Smooth muscle cell (in vitro differentiated cells): ENCODE measurements around the gene QPCT. TPM values are rescaled to one million over a fixed set of nuclear protein-coding genes. Genes with fewer than 3 reads are reported as not detected.

Experiments used
- DNase-seq: peaks from one replicate; lab custom pipeline; 2025; ENCODE audit not compliant: unreplicated experiment; lab: John Stamatoyannopoulos, UW
- H2AFZ ChIP-seq: fragments of 200-600 bp; sonication (generic); 2 replicates; pipeline ENCODE4 v1.6.0; 2016; ENCODE audit warnings: antibody characterized with exemption, low read depth, mild to moderate bottlenecking
- H3F3A ChIP-seq: fragments of 200-600 bp; sonication (generic); 2 replicates; pipeline ENCODE4 v1.6.0; 2017; ENCODE audit warnings: antibody characterized with exemption, low read depth
- H3K27ac ChIP-seq: fragments of 200-600 bp; sonication (generic); 2 replicates; pipeline ENCODE4 v1.5.1; 2016; ENCODE audit warnings: low read depth, mild to moderate bottlenecking
- H3K27me3 ChIP-seq: fragments of 200-600 bp; sonication (generic); 2 replicates; pipeline ENCODE4 v1.6.1; 2016; ENCODE audit warnings: low read depth, mild to moderate bottlenecking
- H3K36me3 ChIP-seq: fragments of 200-600 bp; sonication (generic); 2 replicates; pipeline ENCODE4 v1.5.1; 2016; ENCODE audit warnings: low read depth
- H3K4me1 ChIP-seq: fragments of 200-600 bp; sonication (generic); 2 replicates; pipeline ENCODE4 v1.5.1; 2016; ENCODE audit warnings: low read depth
- H3K4me2 ChIP-seq: fragments of 200-600 bp; sonication (generic); 2 replicates; pipeline ENCODE4 v1.6.0; 2016; ENCODE audit warnings: mild to moderate bottlenecking
- H3K4me3 ChIP-seq: fragments of 200-600 bp; sonication (generic); 2 replicates; pipeline ENCODE4 v1.5.1; 2016; ENCODE audit warnings: mild to moderate bottlenecking
- H3K79me2 ChIP-seq: fragments of 200-600 bp; sonication (generic); 2 replicates; pipeline ENCODE4 v1.6.0; 2016; ENCODE audit warnings: low read depth, mild to moderate bottlenecking
- H3K9ac ChIP-seq: fragments of 200-600 bp; sonication (generic); 2 replicates; pipeline ENCODE4 v1.6.0; 2016; ENCODE audit warnings: low read depth
- H3K9me3 ChIP-seq: fragments of 200-600 bp; sonication (generic); replicated peaks from 2 replicates; pipeline ENCODE4 v1.5.1; 2016; ENCODE audit warnings: low read depth
- H4K20me1 ChIP-seq: fragments of 200-600 bp; sonication (generic); 2 replicates; pipeline ENCODE4 v1.6.0; 2016; ENCODE audit warnings: low read depth
- CTCF ChIP-seq: fragments of 200-600 bp; sonication (generic); IDR thresholded peaks from 2 replicates; pipeline ENCODE4 v1.5.1; 2017; ENCODE audit warnings: borderline replicate concordance, mild to moderate bottlenecking, antibody characterized with exemption; ENCODE audit not compliant: insufficient read depth, poor library complexity, severe bottlenecking
- WGBS: methylation state at CpG from one replicate; pipeline ENCODE4 v1.1.7; 2016; ENCODE audit warnings: low lambda C conversion rate; 5-methylcytosine and 5-hydroxymethylcytosine counted together
- polyA plus RNA-seq: library from polyadenylated mRNA; unstranded; fragments of >200 nt; fragmentation: Nextera tagmentation; extraction: Ambion mirVana; gene quantifications from 2 replicates; pipeline ENCODE4 v1.2.1, GENCODE V29; 2016
- total RNA-seq: library from RNA; depleted of rRNA; stranded (reverse); fragments of >200 nt; gene quantifications from 2 replicates; pipeline ENCODE4 v1.2.3, GENCODE V29; 2014

The QPCT gene
- total and polyA plus RNA-seq, 2 experiments from 2014 or later: 0.58 to 2.0 TPM

DNA sequence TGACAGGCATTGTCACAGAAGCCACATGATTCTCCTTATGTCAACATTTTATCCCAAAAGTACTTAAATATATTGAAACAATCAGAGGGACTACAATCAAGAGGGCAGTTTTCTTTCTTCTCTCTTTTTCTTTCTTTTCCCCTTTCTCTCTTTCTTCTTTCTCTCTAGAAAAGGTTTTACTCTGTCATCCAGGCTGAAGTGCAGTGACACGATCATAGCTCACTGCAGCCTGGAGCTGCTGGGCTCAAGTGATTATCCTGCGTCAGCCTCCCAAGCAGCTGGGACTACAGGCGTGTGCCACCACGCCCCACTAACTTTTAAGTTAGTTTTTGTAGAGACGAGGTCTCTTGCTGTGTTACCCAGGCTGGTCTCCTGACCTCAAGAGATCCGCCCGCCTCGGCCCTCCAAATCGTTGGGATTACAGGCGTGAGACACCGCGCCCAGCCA is 18.8 kb upstream of the QPCT start:
- no peak for DNase-seq
- Histone ChIP-seq H3K4me2 (peak overlapping the region; percentile 95), H4K20me1 (peaks cover 32% of the 10 kb centered on the region), H3K27ac (peak overlapping the region; percentile 81), H3K4me1 (peaks cover 18% of the 10 kb centered on the region), H3K36me3 (no peaks in the 10 kb centered on the region), H3K9ac (peak overlapping the region; percentile 74), H3K27me3 (no peaks in the 10 kb centered on the region), H3K9me3 (no peaks in the 10 kb centered on the region), H3F3A (peaks cover 8% of the 10 kb centered on the region), H2AFZ (peak overlapping the region; percentile 98), H3K79me2 (peaks cover 37% of the 10 kb centered on the region), H3K4me3 (peak overlapping the region; percentile 68)
- 87% methylated on average over 12 of the region's 12 CpGs for WGBS
- no peak for TF ChIP-seq CTCF

DNA sequence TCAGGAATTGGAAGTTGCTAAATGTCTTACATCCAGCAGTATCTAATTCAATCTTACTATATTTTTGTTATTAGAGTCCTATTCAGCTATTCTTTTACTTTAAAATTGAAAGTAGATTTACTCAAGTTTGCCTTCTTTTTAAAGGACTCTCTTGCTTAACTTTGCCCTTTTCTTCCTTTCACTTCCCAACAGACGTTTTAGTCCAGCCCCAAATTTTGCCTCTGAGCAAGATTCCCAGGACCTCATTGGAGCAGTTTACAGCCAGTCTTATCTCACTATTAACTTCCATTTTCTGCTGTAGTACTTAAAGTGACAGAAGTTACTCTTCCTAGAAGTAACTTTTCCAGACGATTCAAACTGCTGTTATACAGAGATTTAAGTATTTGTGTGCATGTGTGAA is 18.1 kb upstream of the QPCT start:
- no peaks in the 10 kb centered on the region for H3K36me3 ChIP-seq
- H3K9ac ChIP-seq: no peak overlapping the region
- TF ChIP-seq CTCF: no peak
- no peaks in the 10 kb centered on the region for H3K27me3 ChIP-seq
- peaks cover 18% of the 10 kb centered on the region for H3K4me1 ChIP-seq
- peaks cover 26% of the 10 kb centered on the region for H4K20me1 ChIP-seq
- peak overlapping the region; percentile 95 for H3K4me2 ChIP-seq
- DNase-seq: no peak
- H3K9me3 ChIP-seq: no peaks in the 10 kb centered on the region
- WGBS: 7% methylated on average over 2 of the region's 2 CpGs
- H3K79me2 ChIP-seq: peaks cover 31% of the 10 kb centered on the region
- H3K4me3 ChIP-seq: peak overlapping the region; percentile 68
- peak overlapping the region; percentile 73 for H2AFZ ChIP-seq
- H3F3A ChIP-seq: peaks cover 8% of the 10 kb centered on the region
- peak overlapping the region; percentile 81 for H3K27ac ChIP-seq

DNA sequence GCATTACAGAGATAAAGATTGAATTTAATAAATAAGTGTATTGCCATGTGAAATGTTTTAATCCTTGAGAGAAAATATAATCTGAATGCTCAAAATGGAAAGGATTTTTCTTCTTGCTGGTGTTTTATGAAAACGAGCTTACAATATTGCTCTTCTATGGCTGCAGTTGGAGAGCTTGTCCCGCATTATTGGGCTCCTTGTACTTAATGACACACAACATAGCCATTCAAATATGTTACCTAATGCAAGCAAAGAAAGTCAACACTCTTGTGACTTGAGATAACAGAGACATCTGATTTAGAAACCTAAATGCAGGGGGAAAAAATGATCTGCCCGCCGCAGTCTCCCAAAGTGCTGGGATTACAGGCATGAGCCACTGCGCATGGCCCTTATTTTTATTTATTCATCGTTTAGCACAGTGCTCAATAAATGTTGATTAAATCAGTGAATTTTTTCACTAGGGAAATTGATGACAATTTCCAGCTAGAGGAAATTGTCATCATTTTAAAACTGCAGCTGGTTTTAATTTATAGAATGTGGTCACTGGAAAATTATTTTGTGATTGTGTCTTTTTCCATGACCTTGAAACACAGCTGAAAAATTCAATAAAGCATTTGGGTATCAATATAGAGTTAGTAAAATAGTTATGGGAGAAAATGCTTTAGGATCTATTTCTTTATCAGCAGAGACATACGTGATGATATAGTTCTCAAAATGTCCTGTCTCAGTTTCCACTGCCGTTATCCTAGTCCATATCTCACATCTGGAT is 17.4 kb upstream of the QPCT start:
- H2AFZ ChIP-seq: peak overlapping the region; percentile 73
- no peak overlapping the region for H3K9ac ChIP-seq
- peaks cover 8% of the 10 kb centered on the region for H3F3A ChIP-seq
- no peaks in the 10 kb centered on the region for H3K9me3 ChIP-seq
- DNase-seq: no peak
- H3K36me3 ChIP-seq: no peaks in the 10 kb centered on the region
- H3K79me2 ChIP-seq: peaks cover 23% of the 10 kb centered on the region
- H3K4me2 ChIP-seq: peak overlapping the region; percentile 95
- peaks cover 18% of the 10 kb centered on the region for H4K20me1 ChIP-seq
- 38% methylated on average over 8 of the region's 8 CpGs for WGBS
- H3K27me3 ChIP-seq: no peaks in the 10 kb centered on the region
- peak overlapping the region; percentile 81 for H3K27ac ChIP-seq
- TF ChIP-seq CTCF: no peak
- peaks cover 14% of the 10 kb centered on the region for H3K4me1 ChIP-seq
- H3K4me3 ChIP-seq: peak overlapping the region; percentile 68

GRCh38 chr2:37330681-37331080 is 13.7 kb upstream of the QPCT start:
- H3K27ac ChIP-seq: no peak overlapping the region
- H3K4me1 ChIP-seq: no peaks in the 10 kb centered on the region
- no peak overlapping the region for H3K4me2 ChIP-seq

More at GRCh38 chr2:37330681-37331080, 13.7 kb upstream of the QPCT start:
- Histone ChIP-seq H3K27me3 (no peaks in the 10 kb centered on the region), H3K9ac (no peak overlapping the region), H3K36me3 (no peaks in the 10 kb centered on the region), H3K4me3 (no peak overlapping the region), H3K79me2 (no peaks in the 10 kb centered on the region), H4K20me1 (no peaks in the 10 kb centered on the region), H3F3A (peaks cover 2% of the 10 kb centered on the region), H3K9me3 (no peaks in the 10 kb centered on the region), H2AFZ (no peak overlapping the region)
- no peak for DNase-seq
- TF ChIP-seq CTCF: no peak
